Measurements from ENCODE around the gene MRPL37. TPM values are rescaled to one million over a fixed set of nuclear protein-coding genes. Genes with fewer than 3 reads are reported as not detected.

Gene MRPL37
- total RNA-seq, 1 experiment from 2014 or later = 152 TPM

DNA sequence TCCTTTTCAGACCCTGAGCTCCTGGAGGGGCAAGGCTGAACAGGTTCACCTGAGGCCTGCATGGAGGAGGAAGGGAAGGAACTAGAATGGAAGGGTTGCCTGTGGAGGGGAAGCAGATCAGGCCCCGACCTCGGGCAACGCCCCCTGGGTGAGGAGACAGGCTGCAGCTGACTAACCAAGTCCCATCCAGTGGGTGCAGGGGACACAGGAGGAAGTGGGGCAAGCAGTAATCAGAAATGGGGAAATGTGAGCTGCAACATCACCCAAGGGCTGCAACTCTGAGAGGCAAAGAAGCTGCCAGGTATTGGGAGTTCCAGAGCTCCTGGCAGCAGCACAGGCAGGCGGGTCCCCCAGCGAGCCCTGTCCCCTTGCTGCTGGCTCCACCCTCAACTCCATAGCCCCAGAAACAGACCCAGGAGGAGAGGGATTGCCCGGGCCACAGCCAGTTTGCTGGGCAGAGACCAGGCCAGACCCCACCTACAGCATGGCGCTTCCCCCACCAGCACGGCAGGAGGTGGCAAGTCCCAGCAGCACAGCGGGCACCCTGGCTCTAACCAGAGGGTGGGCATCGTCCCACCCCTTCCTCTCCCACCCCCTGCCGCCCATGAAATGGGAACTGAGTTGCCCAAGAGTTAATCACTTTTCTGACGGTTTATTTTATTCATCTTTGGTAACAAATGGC is 38.5 kb downstream of the MRPL37 start:
- no peak for DNase-seq (ENCODE audit: extremely low read depth, low read depth)

GRCh38 chr1:54239035-54239383 is 39.0 kb downstream of the MRPL37 start:
- DNase-seq (ENCODE audit: extremely low read depth, low read depth) = no peak

- DNase-seq (ENCODE audit: extremely low read depth, low read depth) = no peak
Measured at GRCh38 chr1:54239631-54240031, 39.7 kb downstream of the MRPL37 start.

- DNase-seq (ENCODE audit: extremely low read depth, low read depth) = no peak
Measured at GRCh38 chr1:54240741-54241335, 40.9 kb downstream of the MRPL37 start.

DNA sequence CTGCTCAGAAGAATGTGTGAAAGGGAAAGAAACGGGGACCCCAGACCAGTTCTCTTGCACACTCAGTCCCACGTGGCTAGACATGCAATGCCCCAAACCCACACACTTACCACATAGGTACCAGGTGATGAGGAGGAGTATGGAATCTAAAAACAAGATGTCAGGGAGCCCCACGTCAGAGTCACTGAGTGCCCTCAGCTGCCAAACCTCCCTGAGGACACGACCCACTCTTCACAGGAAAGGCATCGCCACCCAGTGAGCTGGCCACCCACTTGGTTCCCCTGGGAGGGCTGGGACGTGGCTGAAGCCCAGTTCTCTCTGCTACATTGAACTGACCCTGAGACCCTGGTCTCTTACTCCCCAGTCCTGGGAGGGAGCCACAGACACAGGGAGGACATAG is 41.4 kb downstream of the MRPL37 start:
- DNase-seq (ENCODE audit: extremely low read depth, low read depth) = no peak

DNA sequence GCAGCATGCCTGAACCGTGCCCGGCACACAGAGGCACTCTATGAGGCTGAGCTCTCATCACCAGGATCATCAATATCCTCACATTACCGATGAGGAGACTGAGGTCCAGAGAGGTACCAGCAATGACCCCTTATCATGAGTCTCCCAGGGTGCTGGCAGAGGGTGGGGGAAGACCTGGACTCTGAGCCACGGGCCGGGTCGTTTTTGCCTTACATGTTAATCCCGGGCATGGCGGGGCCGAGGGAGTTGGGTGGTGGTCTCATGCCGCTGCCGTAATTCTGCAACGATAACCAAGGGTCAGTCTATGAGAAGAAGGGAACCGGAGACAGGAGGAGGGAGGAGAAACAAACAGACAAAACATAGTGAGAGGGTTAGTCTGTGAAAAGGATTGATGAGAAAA is 43.1 kb downstream of the MRPL37 start:
- no peak for DNase-seq (ENCODE audit: extremely low read depth, low read depth)

DNA sequence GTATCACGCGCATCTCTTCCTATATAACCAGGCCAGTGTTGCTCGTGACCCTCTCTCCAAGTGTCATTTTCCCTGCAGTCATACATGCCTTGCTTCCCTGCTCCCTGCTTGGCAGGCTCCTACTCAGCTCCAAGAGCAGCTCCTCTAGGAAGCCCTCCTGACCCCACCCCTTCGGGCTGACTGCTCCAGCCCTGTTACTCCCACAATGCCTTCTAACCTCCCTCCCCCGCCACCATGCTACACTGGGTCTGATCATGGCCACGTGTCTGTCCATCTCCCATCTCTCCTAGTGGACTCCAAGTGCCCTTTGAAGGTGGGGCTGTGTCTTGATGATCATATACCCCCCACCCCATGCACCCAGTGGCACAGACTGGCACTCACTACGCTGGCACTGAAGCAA is 44.7 kb downstream of the MRPL37 start:
- DNase-seq (ENCODE audit: extremely low read depth, low read depth) = no peak

- no peak for DNase-seq (ENCODE audit: extremely low read depth, low read depth)
Measured at GRCh38 chr1:54245501-54245900, 45.5 kb downstream of the MRPL37 start.

GRCh38 chr1:54246116-54246721 is 46.3 kb downstream of the MRPL37 start:
- no peak for DNase-seq (ENCODE audit: extremely low read depth, low read depth)

GRCh38 chr1:54247863-54248515 is 48.0 kb downstream of the MRPL37 start:
- no peak for DNase-seq (ENCODE audit: extremely low read depth, low read depth)

- DNase-seq (ENCODE audit: extremely low read depth, low read depth) = no peak
Measured at GRCh38 chr1:54248966-54249365, 49.0 kb downstream of the MRPL37 start.

GRCh38 chr1:54249819-54250435 is 50.0 kb downstream of the MRPL37 start:
- peak; percentile 35 for DNase-seq (ENCODE audit: extremely low read depth, low read depth)

DNA sequence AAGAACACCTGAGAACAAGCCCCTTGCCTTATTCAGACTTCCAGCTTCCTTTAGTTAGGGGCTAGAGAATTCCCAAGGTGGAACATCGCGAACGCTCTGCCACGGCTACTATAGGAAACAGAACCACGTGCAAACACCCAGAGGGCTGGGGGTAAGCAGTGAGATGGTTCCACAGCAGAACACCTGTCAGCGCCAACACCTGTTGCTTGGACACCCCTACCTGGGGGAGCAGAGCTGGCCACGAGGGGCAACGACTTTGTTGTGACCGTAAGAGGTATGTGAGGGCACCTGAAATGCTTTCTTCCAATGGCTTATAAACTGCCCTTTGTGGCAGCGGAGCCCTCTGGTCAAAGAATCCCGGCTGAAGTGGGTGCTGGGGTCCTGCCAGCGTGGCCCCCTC is 50.7 kb downstream of the MRPL37 start:
- no peak for DNase-seq (ENCODE audit: extremely low read depth, low read depth)

GRCh38 chr1:54252371-54252936 is 52.5 kb downstream of the MRPL37 start:
- DNase-seq (ENCODE audit: extremely low read depth, low read depth) = no peak

DNA sequence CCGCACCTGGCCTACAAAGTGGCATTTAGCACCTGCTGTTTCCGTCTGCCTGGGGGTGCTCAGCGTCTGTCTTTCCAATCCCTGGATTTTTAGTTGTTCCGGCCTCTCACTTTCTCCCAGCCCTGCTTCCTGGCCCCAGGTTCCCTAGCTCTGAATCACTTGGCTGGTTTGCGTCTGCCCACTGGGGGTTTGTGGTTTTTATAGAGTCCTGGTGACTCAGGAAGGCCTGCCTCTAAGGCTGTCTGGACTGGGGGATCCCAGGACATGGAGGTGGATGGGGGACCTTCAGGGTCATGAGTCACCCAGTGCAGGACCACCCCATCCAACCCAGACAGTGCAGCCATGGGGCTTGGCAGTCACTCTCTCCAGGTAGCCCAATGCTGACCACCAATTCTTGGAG is 53.5 kb downstream of the MRPL37 start:
- DNase-seq (ENCODE audit: extremely low read depth, low read depth) = no peak

DNA sequence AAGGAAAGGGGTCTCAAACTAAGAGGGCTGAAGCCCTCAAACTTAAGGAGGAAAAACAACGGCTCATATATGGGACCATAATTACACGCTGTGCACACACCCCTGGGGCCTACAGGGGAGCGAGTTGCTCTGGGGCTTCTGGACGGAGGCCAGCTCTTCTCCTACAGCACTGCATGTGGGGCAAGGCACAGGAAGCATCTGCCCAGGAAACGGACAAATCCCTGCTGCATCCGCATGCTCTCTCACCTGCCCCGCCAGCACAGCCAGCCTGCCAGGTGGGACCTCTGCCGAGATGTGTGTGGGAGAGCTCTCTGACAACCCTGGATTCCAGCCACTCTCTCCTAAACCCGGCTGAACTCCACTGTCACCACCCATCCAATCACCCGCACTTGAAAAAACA is 54.1 kb downstream of the MRPL37 start:
- no peak for DNase-seq (ENCODE audit: extremely low read depth, low read depth)

GRCh38 chr1:54255026-54255702 is 55.2 kb downstream of the MRPL37 start:
- no peak for DNase-seq (ENCODE audit: extremely low read depth, low read depth)

- DNase-seq (ENCODE audit: extremely low read depth, low read depth) = no peak
Measured at GRCh38 chr1:54256522-54257345, 56.8 kb downstream of the MRPL37 start.

DNA sequence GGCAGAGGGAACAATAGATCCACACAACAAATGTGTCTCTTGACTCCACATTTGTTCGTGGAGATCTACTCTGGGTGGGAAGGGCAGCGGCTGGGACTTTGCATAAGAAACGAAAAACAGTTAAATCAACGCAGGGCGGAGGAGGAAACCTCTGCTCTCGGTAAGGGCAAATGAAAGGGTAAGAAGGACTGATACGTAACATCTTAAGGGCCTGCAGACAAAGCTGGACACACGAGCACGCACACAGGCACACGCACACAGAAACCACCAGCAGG is 57.3 kb downstream of the MRPL37 start:
- DNase-seq (ENCODE audit: extremely low read depth, low read depth) = no peak

DNA sequence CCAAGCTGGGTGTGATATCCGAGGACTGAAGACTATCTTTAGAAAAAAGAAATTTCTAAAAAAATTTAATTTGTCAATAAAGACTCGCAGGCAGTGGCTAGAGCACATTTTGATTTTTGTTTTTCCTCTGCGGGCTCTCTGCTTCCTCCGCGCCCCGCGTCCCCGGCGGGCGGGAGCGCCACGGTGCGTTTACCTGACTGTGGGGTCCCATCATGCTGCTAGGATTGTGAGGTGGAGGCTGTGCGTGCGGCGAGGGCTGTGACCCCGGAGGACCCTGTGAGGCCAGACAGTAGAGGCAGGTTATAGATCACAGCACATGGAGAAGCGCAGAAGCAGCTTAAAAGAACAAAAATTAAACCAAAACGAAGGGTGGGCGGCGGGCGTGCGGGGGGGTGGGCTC is 57.9 kb downstream of the MRPL37 start:
- DNase-seq (ENCODE audit: extremely low read depth, low read depth) = no peak

Data from NCI-H460 (cell line).